ENCODE results near the gene ITPR1. TPM values are rescaled to one million over a fixed set of nuclear protein-coding genes. Genes with fewer than 3 reads are reported as not detected.

ITPR1 gene
- total and polyA plus RNA-seq, 2 experiments from 2014 or later: 6.8 to 21.0 TPM

- Histone ChIP-seq H3K79me2 (replicated peaks; ENCODE audit: insufficient read depth) (no peaks in the 10 kb centered on the region), H3K4me1 (ENCODE audit: insufficient read depth) (peaks cover 9% of the 10 kb centered on the region), H3K4me3 (no peak overlapping the region), H3F3A (replicated peaks; ENCODE audit: low read depth) (no peaks in the 10 kb centered on the region), H2AFZ (no peak overlapping the region), H3K9me2 (ENCODE audit: insufficient read depth) (no peaks in the 10 kb centered on the region), H3K27ac (ENCODE audit: low read depth) (no peak overlapping the region), H3K4me2 (no peak overlapping the region), H4K20me1 (replicated peaks; ENCODE audit: insufficient read depth) (no peaks in the 10 kb centered on the region), H3K27me3 (ENCODE audit: insufficient read depth) (no peaks in the 10 kb centered on the region), H3K36me3 (ENCODE audit: insufficient read depth) (no peaks in the 10 kb centered on the region)
- H3K4me3 Mint-ChIP-seq: no peak overlapping the region
- H3K27me3 Mint-ChIP-seq (ENCODE audit: insufficient read depth, low read depth, poor library complexity): peaks cover 2% of the 10 kb centered on the region
- ATAC-seq (no peak), DNase-seq (ENCODE audit: low spot score) (no peak)
- no peak for TF ChIP-seq EZH2phosphoT487 (IDR thresholded peaks at IDR 0.05; ENCODE audit: unreplicated experiment)
- TF ChIP-seq REST (IDR thresholded peaks at IDR 0.05; ENCODE audit: unreplicated experiment): no peak
- peaks cover 15% of the 10 kb centered on the region for H3K36me3 Mint-ChIP-seq (ENCODE audit: low read depth)
- peaks cover 18% of the 10 kb centered on the region for H3K4me1 Mint-ChIP-seq
- peaks cover 6% of the 10 kb centered on the region for H3K9me3 Mint-ChIP-seq
- no peak overlapping the region for H3K27ac Mint-ChIP-seq
Measured at GRCh38 chr3:4822568-4822967, 329.4 kb downstream of the ITPR1 start.

DNA sequence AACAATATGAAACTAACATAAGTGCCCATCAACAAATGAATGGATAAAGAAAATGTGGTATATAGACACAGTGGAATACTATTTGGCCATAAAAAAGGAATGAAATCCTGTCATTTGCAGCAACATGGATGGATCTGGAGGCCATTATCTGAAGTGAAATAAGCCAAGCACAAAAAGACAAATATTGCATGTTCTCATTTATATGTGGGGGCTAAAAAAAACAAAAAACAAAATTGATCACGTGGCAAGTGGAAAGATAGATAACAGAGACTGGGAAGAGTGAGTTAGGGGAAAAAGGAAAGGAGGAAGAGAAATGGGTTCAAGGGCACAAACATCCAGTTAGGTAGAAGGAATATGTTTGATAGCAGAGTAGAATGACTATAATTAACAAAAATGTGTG lies 330.2 kb downstream of the ITPR1 start:
- Mint-ChIP-seq H3K27ac (no peak overlapping the region), H3K27me3 (ENCODE audit: insufficient read depth, low read depth, poor library complexity) (peaks cover 2% of the 10 kb centered on the region), H3K4me1 (peaks cover 18% of the 10 kb centered on the region), H3K9me3 (no peaks in the 10 kb centered on the region), H3K36me3 (ENCODE audit: low read depth) (peaks cover 7% of the 10 kb centered on the region), H3K4me3 (no peak overlapping the region)
- H3K4me2 ChIP-seq: no peak overlapping the region
- no peaks in the 10 kb centered on the region for H3K27me3 ChIP-seq (ENCODE audit: insufficient read depth)
- no peaks in the 10 kb centered on the region for H4K20me1 ChIP-seq (replicated peaks; ENCODE audit: insufficient read depth)
- no peaks in the 10 kb centered on the region for H3K79me2 ChIP-seq (replicated peaks; ENCODE audit: insufficient read depth)
- no peak overlapping the region for H3K4me3 ChIP-seq
- H3K36me3 ChIP-seq (ENCODE audit: insufficient read depth): no peaks in the 10 kb centered on the region
- H2AFZ ChIP-seq: no peak overlapping the region
- no peaks in the 10 kb centered on the region for H3F3A ChIP-seq (replicated peaks; ENCODE audit: low read depth)
- no peak overlapping the region for H3K27ac ChIP-seq (ENCODE audit: low read depth)
- ATAC-seq: no peak
- no peaks in the 10 kb centered on the region for H3K9me2 ChIP-seq (ENCODE audit: insufficient read depth)
- peaks cover 9% of the 10 kb centered on the region for H3K4me1 ChIP-seq (ENCODE audit: insufficient read depth)
- DNase-seq (ENCODE audit: low spot score): no peak
- TF ChIP-seq ZNF114 (CRISPR knock-in tag; IDR thresholded peaks at IDR 0.05) (no peak), NANOG (IDR thresholded peaks at IDR 0.05; ENCODE audit: borderline replicate concordance) (no peak), EZH2phosphoT487 (IDR thresholded peaks at IDR 0.05; ENCODE audit: unreplicated experiment) (no peak), ZNF462 (CRISPR knock-in tag; IDR thresholded peaks at IDR 0.05) (no peak), CREB1 (CRISPR knock-in tag; IDR thresholded peaks at IDR 0.05; ENCODE audit: low read depth) (no peak), POLR2AphosphoS5 (IDR thresholded peaks at IDR 0.05; ENCODE audit: low read depth) (no peak), STAT1 (IDR thresholded peaks at IDR 0.05; ENCODE audit: unreplicated experiment) (no peak), EZH2 (IDR thresholded peaks at IDR 0.05; ENCODE audit: low read depth, unreplicated experiment) (no peak)
- TF ChIP-seq, protein P1, sequence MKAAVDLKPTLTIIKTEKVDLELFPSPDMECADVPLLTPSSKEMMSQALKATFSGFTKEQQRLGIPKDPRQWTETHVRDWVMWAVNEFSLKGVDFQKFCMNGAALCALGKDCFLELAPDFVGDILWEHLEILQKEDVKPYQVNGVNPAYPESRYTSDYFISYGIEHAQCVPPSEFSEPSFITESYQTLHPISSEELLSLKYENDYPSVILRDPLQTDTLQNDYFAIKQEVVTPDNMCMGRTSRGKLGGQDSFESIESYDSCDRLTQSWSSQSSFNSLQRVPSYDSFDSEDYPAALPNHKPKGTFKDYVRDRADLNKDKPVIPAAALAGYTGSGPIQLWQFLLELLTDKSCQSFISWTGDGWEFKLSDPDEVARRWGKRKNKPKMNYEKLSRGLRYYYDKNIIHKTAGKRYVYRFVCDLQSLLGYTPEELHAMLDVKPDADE (IDR thresholded peaks at IDR 0.05): no peak

All from GM23338 (cell line).